ENCODE data around the gene EHD1.

DNA sequence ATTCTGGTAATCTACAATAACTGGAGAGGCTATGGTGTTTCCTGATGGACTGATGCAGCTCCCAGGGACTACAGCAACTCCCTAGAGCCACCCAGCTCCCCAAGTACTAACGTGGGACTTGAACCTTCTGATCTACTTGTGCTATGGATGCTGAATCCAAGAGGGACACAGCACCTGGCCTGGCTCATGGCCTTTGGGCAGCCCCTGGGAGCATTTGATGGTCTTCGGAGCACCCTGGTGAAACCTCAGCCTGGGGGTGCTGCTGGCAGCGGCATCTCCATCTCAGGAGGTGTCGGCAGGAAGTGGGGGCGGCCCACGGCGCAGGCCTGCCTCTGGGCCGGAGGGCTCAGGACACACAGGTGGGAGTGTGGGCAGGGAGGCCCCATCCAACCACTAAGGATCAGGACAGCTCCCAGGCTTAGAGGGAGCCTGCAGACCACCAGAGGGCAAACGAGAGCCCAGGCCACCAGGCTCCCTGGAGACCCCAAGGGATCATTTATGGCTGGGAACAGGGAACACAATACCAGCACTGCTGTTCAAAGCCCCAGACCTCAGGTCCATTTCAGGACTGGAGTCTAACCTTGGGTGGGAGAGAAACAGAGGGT, 8.7 kb downstream of the EHD1 start:
- TF ChIP-seq CTCF (IDR thresholded peaks at IDR 0.05; ENCODE audit: low read length) (no peak), EZH2 (optimal IDR thresholded peaks at IDR 0.05; ENCODE audit: low read depth, low read length) (no peak)

Measured in MM.1S (cell line).